Embryonic facial prominence (tissue), 1 donor: ENCODE measurements around the gene CASKIN2.
"Not testable (repeated sequence)": the region's sequence is repeated elsewhere in the genome, so short reads cannot be mapped to it uniquely, and the experiment has no call there.

ENCODE experiments used
- DNase-seq: peaks from one replicate; pipeline ENCODE4 v3.0.0-alpha.2; 2016; ENCODE audit errors: extremely low spot score

CASKIN2 gene

GRCh38 chr17:75490953-75491649 is 24.2 kb downstream of the CASKIN2 start:
- no peak for DNase-seq

DNA sequence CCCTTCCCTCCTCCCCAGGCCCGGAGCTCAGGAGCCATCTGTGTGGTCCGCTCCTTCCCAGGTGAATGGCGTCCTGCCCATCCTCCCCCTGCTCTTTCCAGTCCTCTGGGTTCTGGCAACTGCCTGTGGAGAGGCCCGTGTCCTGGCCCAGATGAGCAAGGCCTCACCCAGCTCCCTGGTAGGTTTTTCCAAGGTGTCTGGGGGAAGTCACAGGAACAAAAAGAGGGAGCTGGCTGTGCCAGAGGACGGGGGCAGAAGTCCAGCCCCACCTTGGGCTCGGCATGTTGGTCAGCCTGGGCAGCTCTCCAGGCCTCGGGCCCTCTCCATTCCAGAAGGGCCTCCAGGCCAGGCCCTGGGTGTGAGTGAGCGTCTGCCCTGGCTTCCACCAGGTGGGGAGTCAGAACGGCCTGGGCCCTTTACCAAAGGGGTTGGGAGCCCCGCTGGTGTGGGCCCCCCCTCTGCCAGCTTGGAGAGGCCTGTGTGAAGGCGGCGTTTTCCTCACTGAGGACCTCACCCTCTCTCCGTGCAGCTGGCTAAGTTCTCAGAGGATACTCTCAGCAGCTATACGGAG is 25.1 kb downstream of the CASKIN2 start:
- DNase-seq = no peak

DNA sequence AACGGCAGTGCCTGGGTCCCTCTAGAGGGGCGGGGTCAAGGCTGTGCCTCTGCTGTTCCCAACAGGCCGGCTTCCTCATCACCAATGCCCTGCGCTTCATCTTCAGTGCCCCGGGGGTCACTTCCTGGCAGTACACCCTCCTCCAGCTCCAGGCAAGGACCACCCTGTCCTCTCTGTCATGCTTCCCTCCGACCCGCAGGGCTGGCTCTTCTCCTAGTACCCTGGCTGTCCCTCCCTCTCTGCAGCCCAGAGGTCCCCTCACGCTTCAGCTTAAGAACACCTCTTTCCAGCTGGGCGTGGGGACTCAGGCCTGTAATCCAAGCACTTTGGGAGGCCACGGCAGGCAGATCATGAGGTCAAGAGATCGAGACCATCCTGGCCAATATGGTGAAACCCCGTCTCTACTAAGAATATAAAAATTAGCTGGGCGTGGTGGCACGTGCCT is 25.8 kb downstream of the CASKIN2 start:
- DNase-seq = no peak

DNA sequence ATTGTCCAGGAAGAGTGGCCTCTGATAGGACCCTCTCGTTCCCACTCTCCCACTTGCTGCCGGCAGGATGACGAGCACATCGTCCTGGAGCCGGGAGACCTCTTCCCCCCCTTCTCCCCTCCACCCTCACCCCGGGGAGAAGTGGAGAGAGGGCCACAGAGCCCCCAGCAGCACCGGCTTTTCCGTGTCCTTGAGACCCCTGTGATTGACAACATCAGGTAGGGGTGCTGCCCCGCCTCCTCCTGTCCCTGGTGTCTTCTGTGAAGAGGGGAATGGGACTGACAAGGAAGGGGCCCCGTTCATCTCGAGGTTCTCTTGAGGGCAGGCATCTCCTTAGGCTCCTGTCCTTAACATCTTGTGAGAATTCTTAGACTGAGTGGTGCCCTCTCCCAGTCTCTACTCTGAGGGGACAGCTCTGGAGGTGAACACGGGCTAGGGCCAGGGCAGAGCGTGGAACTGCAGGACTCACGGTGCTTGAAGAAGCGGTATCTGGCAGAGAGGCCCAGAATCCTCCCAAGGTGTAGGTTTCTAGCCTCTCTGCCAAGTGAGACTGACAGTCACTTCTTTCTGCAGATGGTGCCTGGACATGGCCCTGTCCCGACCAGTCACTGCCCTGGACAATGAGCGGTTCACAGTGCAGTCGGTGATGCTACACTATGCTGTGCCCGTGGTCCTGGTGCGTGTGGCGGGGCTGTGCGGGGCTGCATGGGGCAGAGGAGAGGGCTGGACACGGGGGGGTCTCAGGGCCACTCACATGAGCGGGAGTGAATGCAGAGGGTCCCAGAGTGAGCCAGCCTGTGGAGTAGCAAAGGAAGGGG is 26.4 kb downstream of the CASKIN2 start:
- no peak for DNase-seq

DNA sequence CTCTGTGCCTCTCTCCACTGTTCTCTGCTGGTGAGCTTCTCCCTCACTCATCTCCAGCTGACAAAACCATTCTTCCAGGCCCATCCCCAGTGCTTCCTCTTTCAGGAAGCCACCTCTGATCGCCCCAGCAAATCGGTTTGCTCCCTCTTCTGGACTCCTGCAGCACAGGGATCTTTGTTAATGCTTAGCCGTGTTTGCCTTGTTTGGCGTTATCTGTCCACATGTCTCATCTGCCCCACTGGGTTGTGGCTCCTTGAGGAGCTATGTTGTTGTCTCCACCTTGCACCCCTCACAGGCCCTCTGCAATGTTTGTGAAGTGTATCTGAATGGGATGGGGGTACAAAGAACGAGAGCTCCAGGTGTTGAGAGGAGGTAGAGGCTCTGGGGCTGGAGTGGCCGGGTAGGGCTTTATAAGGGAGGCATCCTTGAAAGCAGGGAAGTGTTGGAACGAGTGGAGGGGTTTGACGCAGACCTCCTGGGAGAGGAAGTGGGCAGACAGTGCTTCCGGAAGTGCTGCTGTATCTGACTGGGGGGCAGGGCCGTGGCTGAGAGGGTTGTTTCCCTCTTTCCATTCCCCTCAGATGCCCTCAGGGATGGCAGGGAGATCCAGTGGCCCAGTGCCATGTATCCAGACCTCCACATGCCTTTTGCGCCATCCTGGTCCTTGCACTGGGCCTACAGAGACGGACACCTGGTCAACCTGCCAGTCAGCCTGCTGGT is 27.8 kb downstream of the CASKIN2 start:
- DNase-seq = no peak

- DNase-seq = no peak
Measured at GRCh38 chr17:75486951-75487350, 28.4 kb downstream of the CASKIN2 start.

- no peak for DNase-seq
Measured at GRCh38 chr17:75486151-75486550, 29.2 kb downstream of the CASKIN2 start.

DNA sequence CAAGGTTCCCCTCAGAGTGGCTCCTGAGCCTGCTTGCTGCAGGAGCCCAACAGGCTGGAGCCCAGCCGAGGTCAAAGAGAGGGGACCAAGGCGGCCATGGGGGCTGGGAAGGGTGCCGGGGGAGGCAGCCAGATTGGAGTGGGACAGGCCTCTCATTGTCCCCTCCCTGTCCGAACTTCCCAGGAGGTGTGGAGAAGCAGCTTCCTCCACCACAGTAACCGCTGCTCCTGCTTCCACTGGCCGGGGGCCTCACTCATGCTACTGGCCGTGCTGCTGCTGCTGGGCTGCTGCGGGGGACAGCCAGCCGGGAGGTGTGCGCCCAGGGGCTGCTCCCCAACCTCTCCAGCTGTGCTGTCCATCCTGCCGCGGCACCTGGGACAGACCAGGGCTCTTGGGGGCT is 29.6 kb downstream of the CASKIN2 start:
- no peak for DNase-seq

- DNase-seq = no peak
Measured at GRCh38 chr17:75482098-75482942, 33.0 kb downstream of the CASKIN2 start.

- no peak for DNase-seq
Measured at GRCh38 chr17:75481194-75482068, 33.9 kb downstream of the CASKIN2 start.

- DNase-seq = no peak
Measured at GRCh38 chr17:75480281-75480680, 35.1 kb downstream of the CASKIN2 start.

GRCh38 chr17:75478508-75478907 is 36.8 kb downstream of the CASKIN2 start:
- no peak for DNase-seq

GRCh38 chr17:75477490-75477862 is 37.9 kb downstream of the CASKIN2 start:
- not testable (repeated sequence) for DNase-seq

DNA sequence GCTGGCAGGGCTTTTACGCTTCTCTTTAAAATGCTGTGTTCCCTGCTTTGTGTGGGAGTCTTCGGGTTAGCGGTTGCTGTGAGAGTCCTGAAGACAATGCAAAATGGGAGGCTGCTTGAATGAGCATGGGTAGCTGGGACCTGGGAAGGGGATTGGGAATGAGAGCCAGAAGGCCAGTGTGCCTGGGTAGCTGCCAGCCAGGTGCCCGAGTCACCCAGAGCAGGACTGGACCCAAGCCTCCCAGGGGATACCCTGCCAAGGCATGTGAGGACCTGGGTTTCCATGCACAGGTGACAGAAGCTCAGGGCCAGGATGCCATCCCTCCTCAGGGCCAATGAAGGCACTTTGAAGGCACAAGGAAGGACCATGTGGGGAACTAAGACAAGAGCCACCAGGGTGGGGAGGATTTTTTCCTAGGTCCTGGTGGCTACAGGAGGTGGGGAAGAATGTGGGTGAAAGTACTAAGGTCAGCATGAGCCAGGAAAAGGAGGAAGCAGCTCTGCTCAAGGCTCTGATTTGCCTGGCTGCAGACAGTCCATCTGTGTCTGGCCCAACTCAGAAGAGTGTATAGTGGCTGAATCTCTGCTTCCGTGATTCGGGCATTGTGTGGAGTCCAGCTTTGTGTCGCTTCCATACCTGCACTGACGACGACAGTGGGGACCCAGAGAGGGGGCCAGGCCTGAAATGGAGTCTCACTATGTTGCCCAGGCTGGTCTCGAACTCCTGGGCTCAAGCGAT is 38.4 kb downstream of the CASKIN2 start:
- no peak for DNase-seq

GRCh38 chr17:75476271-75476671 is 39.1 kb downstream of the CASKIN2 start:
- DNase-seq = no peak

DNA sequence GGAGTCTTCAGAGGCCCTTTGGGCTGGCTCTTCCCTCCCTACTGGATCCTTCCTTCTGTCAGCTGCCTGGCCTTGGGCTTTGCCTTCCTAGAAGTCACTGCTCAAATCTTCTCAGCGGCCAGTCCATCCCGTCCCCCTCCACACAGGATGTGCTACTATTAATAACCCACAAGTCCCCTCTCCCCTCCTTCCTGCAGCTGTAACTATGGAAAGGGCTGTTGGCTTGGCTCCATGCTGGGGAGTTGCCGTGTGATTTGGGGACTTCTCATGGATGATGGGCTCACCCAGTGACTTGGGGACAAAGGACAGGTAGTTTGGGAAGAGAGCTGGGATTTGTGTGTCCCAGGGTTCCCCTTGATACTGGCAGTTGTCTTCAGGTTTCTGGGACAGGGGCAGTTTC is 39.5 kb downstream of the CASKIN2 start:
- no peak for DNase-seq

- DNase-seq = no peak
Measured at GRCh38 chr17:75475144-75475835, 40.0 kb downstream of the CASKIN2 start.

- no peak for DNase-seq
Measured at GRCh38 chr17:75474736-75475135, 40.6 kb downstream of the CASKIN2 start.

DNA sequence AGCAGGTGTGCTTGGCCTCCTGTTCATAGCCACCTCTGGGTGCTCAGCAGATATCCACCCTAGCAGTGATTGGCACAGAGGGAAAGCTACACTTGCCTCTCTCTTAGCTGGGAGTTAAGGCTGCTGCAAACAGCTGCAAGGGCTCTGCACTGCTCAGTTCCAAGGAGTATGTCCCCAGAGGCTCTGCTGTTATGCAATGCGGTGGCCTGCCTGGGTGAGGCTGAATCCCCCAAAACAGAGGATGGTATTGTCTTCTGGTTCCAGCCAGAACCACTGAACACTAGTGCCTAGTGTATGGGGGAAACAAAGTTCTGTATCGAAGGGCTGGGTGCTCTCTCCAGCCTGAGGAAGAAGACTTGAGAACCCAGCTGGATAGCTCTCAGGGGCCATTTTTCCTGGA is 42.1 kb downstream of the CASKIN2 start:
- DNase-seq = no peak
